Sciatic nerve (tissue), 2 donors: Measurements from ENCODE around the gene BEAN1. TPM values are rescaled to one million over a fixed set of nuclear protein-coding genes. Genes with fewer than 3 reads are reported as not detected.

Experiments
- ATAC-seq: fragments of 200-7000 bp; cut with Tn5 transposase; one replicate; pipeline ENCODE4 v1.9.1; 2020; ENCODE audit warnings: mild to moderate bottlenecking, moderate library complexity
- DNase-seq: peaks from one replicate; pipeline ENCODE4 v3.0.0-alpha.2; 2020; ENCODE audit warnings: low spot score
- intact Hi-C: fragments of 100-400 bp; cut with DNase I; formaldehyde crosslinking; loops from one replicate; pipeline ENCODE4 v1.14.2; 2022
- total RNA-seq: library from RNA; stranded (reverse); fragmentation: NEBNext Ultra II Directional; extraction: Animal tissue kit (Norgen Biotek cat#: 25700); gene quantifications from one replicate; pipeline ENCODE4 v1.2.1, GENCODE V29; 2021
- donor health status: DM: no; HTN: no; CAD: no.
- donor health status: DM: no; HTN: no; CAD: no.

Gene BEAN1
- total RNA-seq, 1 donor from 2014 or later: 1.8 TPM

GRCh38 chr16:66391726-66392670, 35.1 kb upstream of the BEAN1 start:
- peak; percentile 55 for ATAC-seq
- intact Hi-C loops: no loop called here
- no peak for DNase-seq

- no peak for DNase-seq
- intact Hi-C loops: no loop called here
Measured at GRCh38 chr16:66395806-66396555, 31.1 kb upstream of the BEAN1 start.

GRCh38 chr16:66397736-66398433, 29.2 kb upstream of the BEAN1 start:
- no peak for DNase-seq
- no peak for ATAC-seq
- intact Hi-C loops: no loop called here

More at GRCh38 chr16:66395806-66396555, 31.1 kb upstream of the BEAN1 start:
- no peak for ATAC-seq

GRCh38 chr16:66399031-66399430, 28.1 kb upstream of the BEAN1 start:
- peak; percentile 33 for ATAC-seq
- DNase-seq: no peak
- intact Hi-C loops: no loop called here

GRCh38 chr16:66399930-66400329, 27.2 kb upstream of the BEAN1 start:
- intact Hi-C loops: no loop called here
- ATAC-seq: peak; percentile 41

GRCh38 chr16:66400503-66401380, 26.4 kb upstream of the BEAN1 start:
- DNase-seq (no peak), ATAC-seq (no peak)
- intact Hi-C loops: no loop called here

More at GRCh38 chr16:66399930-66400329, 27.2 kb upstream of the BEAN1 start:
- no peak for DNase-seq

GRCh38 chr16:66401610-66402009, 25.5 kb upstream of the BEAN1 start:
- intact Hi-C loops: no loop called here
- no peak for DNase-seq
- no peak for ATAC-seq

- DNase-seq: no peak
- intact Hi-C loops: no loop called here
- ATAC-seq: no peak
Measured at GRCh38 chr16:66402166-66402565, 24.9 kb upstream of the BEAN1 start.

GRCh38 chr16:66402591-66403230, 24.4 kb upstream of the BEAN1 start:
- intact Hi-C loops: no loop called here
- ATAC-seq (no peak), DNase-seq (no peak)

- no peak for DNase-seq
- ATAC-seq: no peak
- intact Hi-C loops: no loop called here
Measured at GRCh38 chr16:66403531-66404145, 23.5 kb upstream of the BEAN1 start.

GRCh38 chr16:66405057-66405783, 21.9 kb upstream of the BEAN1 start:
- ATAC-seq: no peak
- intact Hi-C loops: loop anchor here (5.0 kb wide), 1 partner anchor 197 kb away; the partner anchor contains the start of gene CMTM3
- DNase-seq: no peak

- peak; percentile 95 for DNase-seq
- peak; percentile 93 for ATAC-seq
- intact Hi-C loops: loop anchor here (5.0 kb wide), 1 partner anchor 196 kb away; the partner anchor contains the start of gene CMTM3
Measured at GRCh38 chr16:66406534-66407221, 20.4 kb upstream of the BEAN1 start.

- DNase-seq (no peak), ATAC-seq (peak; percentile 30)
- intact Hi-C loops: loop anchor here (5.0 kb wide), 1 partner anchor 194 kb away; the partner anchor contains the start of gene CMTM3
Measured at GRCh38 chr16:66408163-66409048, 18.7 kb upstream of the BEAN1 start.

- intact Hi-C loops: loop anchor here (5.0 kb wide), 1 partner anchor 193 kb away; the partner anchor contains the start of gene CMTM3
- ATAC-seq (no peak), DNase-seq (no peak)
Measured at GRCh38 chr16:66409156-66409555, 17.9 kb upstream of the BEAN1 start.

- ATAC-seq: no peak
- no peak for DNase-seq
- intact Hi-C loops: no loop called here
Measured at GRCh38 chr16:66412182-66412581, 14.9 kb upstream of the BEAN1 start.
